ENCODE results near the gene GRXCR2. TPM values are rescaled to one million over a fixed set of nuclear protein-coding genes. Genes with fewer than 3 reads are reported as not detected.
"Not testable (repeated sequence)": the region's sequence is repeated elsewhere in the genome, so short reads cannot be mapped to it uniquely, and the experiment has no call there.

GRXCR2 gene
- total RNA-seq, 1 experiment from 2014 or later, result not detected

GRCh38 chr5:145836241-145836640 lies 36.6 kb downstream of the GRXCR2 start:
- not testable (repeated sequence) for BruUV-seq (replicated peaks); H2AFZ ChIP-seq (ENCODE audit: low read depth, low read length, poor library complexity, severe bottlenecking)

GRCh38 chr5:145835848-145836239 lies 37.0 kb downstream of the GRXCR2 start:
- Histone ChIP-seq H3K9ac (ENCODE audit: low read length) (peak overlapping the region; percentile 69), H3K27me3 (ENCODE audit: insufficient read depth, low read length) (no peaks in the 10 kb centered on the region), H3K4me2 (ENCODE audit: low read length) (peak overlapping the region; percentile 92), H3K9me2 (ENCODE audit: insufficient read depth) (no peaks in the 10 kb centered on the region), H2AFZ (ENCODE audit: low read depth, low read length, poor library complexity, severe bottlenecking) (no peak overlapping the region), H3K9me3 (ENCODE audit: control insufficient read depth in 1 of 2, insufficient read depth in 1 of 2, low read depth in 1 of 2, low read length in 2 of 2) (no peaks in the 10 kb centered on the region), H3K4me3 (replicated peaks in 1 of 2; ENCODE audit: low read depth in 1 of 2, low read length in 2 of 2) (peak overlapping the region; percentile 75 to 78), H3K4me1 (ENCODE audit: control insufficient read depth in 1 of 2, insufficient read depth in 2 of 2, low read length in 2 of 2) (peaks cover 16 to 27% of the 10 kb centered on the region in 2 experiments), H4K20me1 (ENCODE audit: insufficient read depth) (no peaks in the 10 kb centered on the region), H3K27ac (ENCODE audit: low read depth, low read length) (peak overlapping the region; percentile 38), H3K36me3 (ENCODE audit: control insufficient read depth in 1 of 2, insufficient read depth in 2 of 2, low read length in 2 of 2) (no peaks in the 10 kb centered on the region), H3K79me2 (ENCODE audit: insufficient read depth, low read length) (peaks cover 31% of the 10 kb centered on the region)
- ATAC-seq, result peak; percentile 15
- RAD21 ChIA-PET (ENCODE audit: low non-redundant PET in 1 of 2, low total read pairs in 2 of 2, uncharacterized antibody in 2 of 2, unreplicated experiment in 2 of 2), result no interaction called here
- POLR2A ChIA-PET, result interaction anchor here (1.0 to 1.3 kb wide), 3 partner anchors 11 to 347 kb away, joined by 3 to 4 read pairs (median 4); no protein-coding TSS in a partner anchor
- no peak for DNase-seq (ENCODE audit: low read depth, low spot score)
- CTCF ChIA-PET, result interaction anchor here (0.7 to 1.8 kb wide), 4 partner anchors 9 to 52 kb away, joined by 3 to 5 read pairs (median 4); no protein-coding TSS in a partner anchor
- intact Hi-C loops (cut with micrococcal nuclease), result loop anchor here (10.0 kb wide), 1 partner anchor 99 kb away; the partner anchor contains the start of gene SH3RF2
- no TSS peak for BruUV-seq (replicated peaks)
- TF ChIP-seq ZBTB33 (IDR thresholded peaks at IDR 0.05; ENCODE audit: extremely low read depth, insufficient replicate concordance, low read length) (no peak), FOSL1 (IDR thresholded peaks at IDR 0.05; ENCODE audit: low read depth) (no peak), SRF (IDR thresholded peaks at IDR 0.05; ENCODE audit: low read depth) (no peak), CTCF (IDR thresholded peaks at IDR 0.05 in 2 of 3, conservative IDR thresholded peaks at IDR 0.05 in 1 of 3; ENCODE audit: borderline replicate concordance in 1 of 3, insufficient read depth in 1 of 3, low read depth in 2 of 3, low read length in 2 of 3) (no peak), YY1 (IDR thresholded peaks at IDR 0.05; ENCODE audit: extremely low read depth, insufficient replicate concordance, low read depth, low read length) (no peak), MAX (IDR thresholded peaks at IDR 0.05) (no peak), POLR2A (IDR thresholded peaks at IDR 0.05; ENCODE audit: borderline replicate concordance, extremely low read depth, insufficient read depth, insufficient read length) (no peak), SIN3A (IDR thresholded peaks at IDR 0.05; ENCODE audit: low read depth) (no peak; the same call in 1 of the 2 replicates), ZFX (IDR thresholded peaks at IDR 0.05) (no peak), EGR1 (IDR thresholded peaks at IDR 0.05; ENCODE audit: low read depth) (no peak), ATF3 (IDR thresholded peaks at IDR 0.05) (no peak), ELF1 (IDR thresholded peaks at IDR 0.05; ENCODE audit: borderline replicate concordance, low read depth) (no peak), ZNF274 (IDR thresholded peaks at IDR 0.05; ENCODE audit: low read depth, low read length) (no peak), RAD21 (IDR thresholded peaks at IDR 0.05; ENCODE audit: low read depth) (no peak), EZH2 (IDR thresholded peaks at IDR 0.05) (no peak), SP1 (IDR thresholded peaks at IDR 0.05; ENCODE audit: low read depth) (no peak)

More at GRCh38 chr5:145836241-145836640, 36.6 kb downstream of the GRXCR2 start:
- intact Hi-C loops (cut with micrococcal nuclease), result loop anchor here (10.0 kb wide), 1 partner anchor 99 kb away; the partner anchor contains the start of gene SH3RF2
- H4K20me1 ChIP-seq (ENCODE audit: insufficient read depth); DNase-seq (ENCODE audit: low read depth, low spot score); H3K9me2 ChIP-seq (ENCODE audit: insufficient read depth); ATAC-seq; H3K9me3 ChIP-seq (ENCODE audit: control insufficient read depth in 1 of 2, insufficient read depth in 1 of 2, low read depth in 1 of 2, low read length in 2 of 2); H3K36me3 ChIP-seq (ENCODE audit: control insufficient read depth in 1 of 2, insufficient read depth in 2 of 2, low read length in 2 of 2); RAD21 ChIA-PET (ENCODE audit: low non-redundant PET in 1 of 2, low total read pairs in 2 of 2, uncharacterized antibody in 2 of 2, unreplicated experiment in 2 of 2); H3K4me3 ChIP-seq (replicated peaks in 1 of 2; ENCODE audit: low read depth in 1 of 2, low read length in 2 of 2); H3K27me3 ChIP-seq (ENCODE audit: insufficient read depth, low read length): not testable (repeated sequence)
- H3K4me2 ChIP-seq (ENCODE audit: low read length), result peak overlapping the region; percentile 92
- peaks cover 29% of the 10 kb centered on the region for H3K79me2 ChIP-seq (ENCODE audit: insufficient read depth, low read length)
- H3K4me1 ChIP-seq (ENCODE audit: control insufficient read depth in 1 of 2, insufficient read depth in 2 of 2, low read length in 2 of 2), result peaks cover 16 to 27% of the 10 kb centered on the region in 2 experiments
- ChIA-PET CTCF (interaction anchor here (1.3 to 1.6 kb wide), 2 partner anchors 9 to 11 kb away, joined by 4 to 5 read pairs; no protein-coding TSS in a partner anchor), POLR2A (interaction anchor here (1.3 kb wide), 1 partner anchor 52 kb away, joined by 4 read pairs; no protein-coding TSS in a partner anchor)
- peak overlapping the region; percentile 38; the same call in 1 of the 2 replicates for H3K27ac ChIP-seq (ENCODE audit: low read depth, low read length)
- peak overlapping the region; percentile 69; the same call in 1 of the 2 replicates for H3K9ac ChIP-seq (ENCODE audit: low read length)
- TF ChIP-seq EGR1 (IDR thresholded peaks at IDR 0.05; ENCODE audit: low read depth), result 0 out of 2 replicates have a peak, but pooled peaks have one; percentile 11

Data from HCT116 (cell line).